Spleen (tissue), 11 donors: ENCODE results near the gene OR52W1. TPM values are rescaled to one million over a fixed set of nuclear protein-coding genes. Genes with fewer than 3 reads are reported as not detected.

Experiments used
- DNase-seq: peaks from one replicate; pipeline ENCODE4 v3.0.0-alpha.2; 2020
- H3K27ac ChIP-seq, 8 donors: fragments of 200-600 bp; sonication (generic) in 7 of 8; 1 replicate in 4 of 8; 2 replicates in 4 of 8; pipeline versions ENCODE4 v1.5.0 to v1.8.0; 2016 to 2021; ENCODE audit warnings: inconsistent platforms in 4 of 8, mild to moderate bottlenecking in 4 of 8, moderate library complexity in 1 of 8
- H3K27me3 ChIP-seq, 7 donors: fragments of 200-600 bp; sonication (generic) in 6 of 7; replicated peaks in 1 of 7; 1 replicate in 4 of 7; 2 replicates in 3 of 7; pipeline versions ENCODE4 v1.5.0 to v1.8.0; 2016 to 2021; ENCODE audit warnings: inconsistent platforms in 3 of 7, mild to moderate bottlenecking in 1 of 7
- H3K36me3 ChIP-seq, 6 donors: fragments of 200-600 bp; sonication (generic) in 5 of 6; 1 replicate in 4 of 6; 2 replicates in 2 of 6; pipeline versions ENCODE4 v1.5.0 to v1.8.0; 2016 to 2021; ENCODE audit warnings: inconsistent platforms in 2 of 6
- H3K4me1 ChIP-seq, 6 donors: fragments of 200-600 bp; sonication (generic) in 5 of 6; 1 replicate in 3 of 6; 2 replicates in 3 of 6; pipeline versions ENCODE4 v1.5.0 to v1.8.0; 2016 to 2021; ENCODE audit warnings: inconsistent platforms in 3 of 6
- H3K4me3 ChIP-seq, 8 donors: fragments of 200-600 bp; sonication (generic) in 7 of 8; 1 replicate in 4 of 8; 2 replicates in 4 of 8; pipeline versions ENCODE4 v1.5.0 to v1.8.0; 2016 to 2021; ENCODE audit warnings: inconsistent platforms in 4 of 8, mild to moderate bottlenecking in 4 of 8, moderate library complexity in 2 of 8
- H3K9me3 ChIP-seq, 8 donors: fragments of 200-600 bp; sonication (generic) in 7 of 8; 1 replicate in 4 of 8; 2 replicates in 4 of 8; pipeline versions ENCODE4 v1.5.0 to v1.8.0; 2016 to 2021; ENCODE audit warnings: inconsistent platforms in 4 of 8
- POLR2A ChIP-seq, 3 donors: fragments of 450-650 bp; IDR thresholded peaks; one replicate each; pipeline ENCODE4 v1.5.1; 2017; ENCODE audit warnings: antibody characterized with exemption in 3 of 3, mild to moderate bottlenecking in 1 of 3
- POLR2AphosphoS5 ChIP-seq, 3 donors: sonication (generic); formaldehyde crosslinking; IDR thresholded peaks; one replicate each; pipeline ENCODE4 v1.5.1; 2017; ENCODE audit warnings: antibody characterized with exemption in 3 of 3
- WGBS, 5 donors: extraction: QIAGEN DNeasy Blood & Tissue Kit in 3 of 5; methylation state at CpG; one replicate each; pipeline versions ENCODE4 v1.1.5 to v1.1.7; 2013 to 2018; 5-methylcytosine and 5-hydroxymethylcytosine counted together
- intact Hi-C: fragments of 100-400 bp; cut with DNase I; formaldehyde crosslinking; loops from one replicate; pipeline ENCODE4 v1.15.0; 2023; ENCODE audit warnings: low total_unique reads
- polyA plus RNA-seq, 3 donors: library from polyadenylated mRNA; stranded (reverse); fragments of 200-250 nt; gene quantifications; one replicate each; pipeline ENCODE4 v1.2.1, GENCODE V29; 2013
- total RNA-seq, 7 donors: library from RNA; depleted of rRNA in 3 of 7; stranded (reverse); fragments of >200 nt in 3 of 7; fragmentation: NEBNext Ultra II Directional in 4 of 7; extraction: Animal tissue kit (Norgen Biotek cat#: 25700) in 4 of 7; gene quantifications; one replicate each; pipeline versions ENCODE4 v1.1.0 to v1.2.1, GENCODE V29; 2016 to 2021
- TF ChIP-seq, protein P1 (sequence below), 11 experiments: fragments of 200-600 bp in 7 of 11; fragments of 450-650 bp in 4 of 11; sonication (generic) in 4 of 11; IDR thresholded peaks in 8 of 11; conservative IDR thresholded peaks in 3 of 11; 1 replicate in 7 of 11; 2 replicates in 4 of 11; pipeline versions ENCODE4 v1.4.0 to v1.8.0; 2016 to 2021; ENCODE audit warnings: antibody characterized with exemption in 11 of 11, inconsistent platforms in 4 of 11, mild to moderate bottlenecking in 1 of 11
- donor health status: healthy with polysubstance abuse.
- donor health status: DM: no; HTN: no; CAD: no; lungs with moderate emphysema.
- donor health status: DM: no; HTN: no; CAD: no.
- donor health status: Bipolar disorder and iron deficiency.
- donor health status: healthy.
- donor health status: DM: no; HTN: no; CAD: no.
- donor health status: DM: yes; HTN: yes; CAD: no.

OR52W1 gene
- total and polyA plus RNA-seq, 10 donors = not detected

DNA sequence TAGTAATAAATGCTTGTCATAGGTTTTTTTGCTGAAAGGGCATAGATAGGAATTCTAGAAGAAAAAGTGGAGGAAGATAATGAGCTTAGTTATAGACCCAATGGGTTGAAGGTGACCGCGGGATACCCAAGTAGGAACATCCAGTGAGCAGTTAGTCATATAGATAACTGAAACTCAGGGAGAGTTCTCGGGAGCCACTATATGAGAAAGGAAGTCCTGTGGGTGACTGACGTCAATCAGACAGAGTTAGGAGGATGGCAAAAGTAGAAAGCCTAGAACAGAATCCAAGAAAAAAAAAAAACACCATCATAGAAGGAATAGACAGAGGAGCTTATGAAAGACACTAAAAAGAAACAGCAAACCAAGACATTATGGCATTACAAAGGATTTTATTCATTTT lies 38.2 kb downstream of the OR52W1 start:
- Histone ChIP-seq H3K4me1 (peaks cover 6 to 31% (median 26%) of the 10 kb centered on the region in 6 donors), H3K4me3 (no peak overlapping the region), H3K27me3 (peaks cover 0 to 14% (median 0%) of the 10 kb centered on the region in 7 donors), H3K9me3 (no peaks in the 10 kb centered on the region), H3K27ac (no peak overlapping the region), H3K36me3 (no peaks in the 10 kb centered on the region)
- no peak for DNase-seq
- intact Hi-C loops = no loop called here
- TF ChIP-seq POLR2AphosphoS5 (IDR thresholded peaks at IDR 0.05) (no peak), POLR2A (IDR thresholded peaks at IDR 0.05) (no peak)
- WGBS, 5 donors = 61 to 72% (median 66%) methylated on average over 4 of the region's 4 CpGs

DNA sequence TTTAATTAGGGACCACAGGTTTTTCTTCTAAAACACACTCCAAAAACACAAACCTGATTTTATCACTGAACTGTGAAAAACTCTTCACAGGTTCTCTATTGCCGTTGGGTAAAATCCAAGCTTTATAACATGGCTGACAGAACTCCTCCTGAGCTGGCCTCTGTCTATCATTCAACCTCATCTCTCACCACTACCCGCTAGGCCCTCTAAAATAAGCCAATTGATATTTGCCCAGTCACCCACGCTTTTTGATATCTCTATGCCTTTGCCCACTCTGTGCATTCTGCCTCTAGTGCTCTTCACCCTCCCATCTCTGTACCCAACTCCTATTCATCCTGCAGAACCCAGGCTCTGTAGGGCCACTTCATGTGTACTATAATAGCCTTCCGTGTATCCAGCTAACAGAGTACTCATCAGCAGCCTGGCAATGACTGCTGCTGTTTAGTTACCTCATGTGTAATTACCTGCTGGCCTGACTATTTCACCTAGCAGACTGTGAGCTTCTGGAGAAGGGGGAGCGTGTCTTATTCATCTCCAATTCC lies 38.8 kb downstream of the OR52W1 start:
- TF ChIP-seq POLR2AphosphoS5 (IDR thresholded peaks at IDR 0.05) (no peak), POLR2A (IDR thresholded peaks at IDR 0.05) (no peak)
- TF ChIP-seq, protein P1, sequence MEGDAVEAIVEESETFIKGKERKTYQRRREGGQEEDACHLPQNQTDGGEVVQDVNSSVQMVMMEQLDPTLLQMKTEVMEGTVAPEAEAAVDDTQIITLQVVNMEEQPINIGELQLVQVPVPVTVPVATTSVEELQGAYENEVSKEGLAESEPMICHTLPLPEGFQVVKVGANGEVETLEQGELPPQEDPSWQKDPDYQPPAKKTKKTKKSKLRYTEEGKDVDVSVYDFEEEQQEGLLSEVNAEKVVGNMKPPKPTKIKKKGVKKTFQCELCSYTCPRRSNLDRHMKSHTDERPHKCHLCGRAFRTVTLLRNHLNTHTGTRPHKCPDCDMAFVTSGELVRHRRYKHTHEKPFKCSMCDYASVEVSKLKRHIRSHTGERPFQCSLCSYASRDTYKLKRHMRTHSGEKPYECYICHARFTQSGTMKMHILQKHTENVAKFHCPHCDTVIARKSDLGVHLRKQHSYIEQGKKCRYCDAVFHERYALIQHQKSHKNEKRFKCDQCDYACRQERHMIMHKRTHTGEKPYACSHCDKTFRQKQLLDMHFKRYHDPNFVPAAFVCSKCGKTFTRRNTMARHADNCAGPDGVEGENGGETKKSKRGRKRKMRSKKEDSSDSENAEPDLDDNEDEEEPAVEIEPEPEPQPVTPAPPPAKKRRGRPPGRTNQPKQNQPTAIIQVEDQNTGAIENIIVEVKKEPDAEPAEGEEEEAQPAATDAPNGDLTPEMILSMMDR (IDR thresholded peaks at IDR 0.05 in 8 of 11, conservative IDR thresholded peaks at IDR 0.05 in 3 of 11) = no peak
- Histone ChIP-seq H3K27me3 (peaks cover 0 to 14% (median 0%) of the 10 kb centered on the region in 7 donors), H3K4me3 (no peak overlapping the region), H3K9me3 (no peaks in the 10 kb centered on the region), H3K36me3 (no peaks in the 10 kb centered on the region), H3K4me1 (peaks cover 6 to 25% (median 20%) of the 10 kb centered on the region in 6 donors), H3K27ac (no peak overlapping the region)
- 88 to 91% (median 90%) methylated on average over 5 of the region's 5 CpGs for WGBS, 5 donors
- intact Hi-C loops = no loop called here
- DNase-seq = no peak

DNA sequence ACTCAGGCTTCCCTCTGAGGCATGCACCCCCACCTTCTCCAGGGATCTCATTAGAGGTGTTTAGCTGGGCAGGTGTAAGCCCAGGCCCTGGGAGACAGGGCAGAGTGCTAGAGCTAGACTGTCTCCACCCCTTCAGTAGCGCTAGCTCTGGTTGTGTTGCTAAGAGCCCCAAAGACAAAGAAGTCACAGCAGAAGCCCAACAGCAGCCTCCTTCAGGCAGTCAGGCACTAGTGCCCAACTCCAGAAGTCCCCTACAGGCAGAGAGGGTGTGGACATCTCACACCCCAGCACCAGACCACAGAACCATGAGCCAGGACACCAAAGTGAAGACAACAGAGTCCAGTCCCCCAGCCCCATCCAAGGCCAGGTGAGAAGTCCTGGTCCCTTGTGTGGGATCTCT lies 39.9 kb downstream of the OR52W1 start, which contains the start of gene CNGA4:
TSS of gene CNGA4 (plus strand) at position 188 of the 400 bp plus-strand sequence. CDS start at position 306, 118 bp downstream.
- Histone ChIP-seq H3K27me3 (peaks cover 0 to 16% (median 0%) of the 10 kb centered on the region in 7 donors), H3K4me1 (peaks cover under 1 to 15% (median 9%) of the 10 kb centered on the region in 6 donors), H3K9me3 (no peaks in the 10 kb centered on the region), H3K27ac (no peak within 1 kb of the TSS), H3K4me3 (no peak within 1 kb of the TSS), H3K36me3 (no peaks in the 10 kb centered on the region)
- 57 to 89% (median 81%) methylated on average over 1 of the region's 1 CpG for WGBS, 5 donors
- no peak for DNase-seq
- intact Hi-C loops = no loop called here
- TF ChIP-seq, protein P1 (IDR thresholded peaks at IDR 0.05 in 8 of 11, conservative IDR thresholded peaks at IDR 0.05 in 3 of 11) = no peak
- TF ChIP-seq POLR2A (IDR thresholded peaks at IDR 0.05) (no peak), POLR2AphosphoS5 (IDR thresholded peaks at IDR 0.05) (no peak)

- peaks cover 0 to 19% (median 0%) of the 10 kb centered on the region in 7 donors for H3K27me3 ChIP-seq
- 95 to 98% (median 96%) methylated on average over 28 of the region's 28 CpGs for WGBS, 5 donors
- H3K27ac ChIP-seq = peak overlapping the region in 1 of 8 donors; percentile 21
- TF ChIP-seq, protein P1 (IDR thresholded peaks at IDR 0.05 in 8 of 11, conservative IDR thresholded peaks at IDR 0.05 in 3 of 11) = no peak
- peaks cover 0 to 12% (median 6%) of the 10 kb centered on the region in 6 donors for H3K4me1 ChIP-seq
- H3K9me3 ChIP-seq = no peaks in the 10 kb centered on the region
- no peak for DNase-seq
- intact Hi-C loops = no loop called here
- no peak overlapping the region for H3K4me3 ChIP-seq
- no peaks in the 10 kb centered on the region for H3K36me3 ChIP-seq
These were observed 41.1 kb downstream of the OR52W1 start for GRCh38 chr11:6240139-6240538.
